CD4-positive, alpha-beta T cell treated with Interleukin-15 for 4 hours (primary cell): ENCODE data around the gene LYRM9.
"Not testable (repeated sequence)": the region's sequence is repeated elsewhere in the genome, so short reads cannot be mapped to it uniquely, and the experiment has no call there.

Source experiments
- DNase-seq: peaks from one replicate; pipeline ENCODE4 v3.0.0-alpha.2; 2020; ENCODE audit warnings: low spot score

Gene LYRM9

GRCh38 chr17:27839571-27840405 lies 53.4 kb downstream of the LYRM9 start:
- not testable (repeated sequence) for DNase-seq

- DNase-seq: not testable (repeated sequence)
Observed at GRCh38 chr17:27838607-27839006, 54.6 kb downstream of the LYRM9 start.

DNA sequence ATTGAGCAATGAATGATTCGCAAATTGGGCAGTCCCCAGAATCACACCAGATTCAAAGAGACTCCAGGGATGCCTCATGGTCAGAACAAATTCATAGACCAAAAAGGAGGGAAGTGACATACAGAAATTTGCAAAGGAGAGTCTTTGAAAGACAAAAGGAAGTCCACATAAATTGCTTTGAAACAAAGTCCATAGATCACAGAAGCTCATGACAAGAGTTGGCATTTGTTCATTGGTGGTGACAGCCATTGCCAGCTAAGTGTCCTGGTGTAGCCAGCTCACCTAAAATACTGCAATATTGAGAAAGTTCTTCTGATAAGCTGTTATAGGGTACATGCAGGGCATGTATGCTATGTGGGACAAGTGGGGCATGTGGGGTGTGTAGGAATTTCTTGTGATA lies 55.4 kb downstream of the LYRM9 start:
- DNase-seq: not testable (repeated sequence)

DNA sequence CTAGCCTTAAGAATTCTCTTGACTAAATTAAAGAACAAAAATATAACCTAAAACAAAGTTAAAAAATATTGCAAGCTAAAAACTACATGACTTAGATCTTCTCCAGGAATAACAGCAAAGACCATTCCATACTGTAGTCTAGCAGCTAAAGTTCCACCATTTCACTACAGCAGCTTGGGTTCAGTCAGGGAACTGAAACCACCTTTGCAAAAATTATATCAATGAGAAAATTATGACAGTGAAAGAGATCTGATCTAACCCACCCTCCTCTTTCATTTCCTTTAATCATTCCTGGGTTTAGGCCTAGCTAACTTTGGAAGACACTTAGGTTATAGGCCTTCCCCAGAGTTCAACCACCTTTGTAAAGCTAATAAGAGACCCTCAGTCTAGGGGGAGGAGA lies 56.5 kb downstream of the LYRM9 start:
- no peak for DNase-seq

DNA sequence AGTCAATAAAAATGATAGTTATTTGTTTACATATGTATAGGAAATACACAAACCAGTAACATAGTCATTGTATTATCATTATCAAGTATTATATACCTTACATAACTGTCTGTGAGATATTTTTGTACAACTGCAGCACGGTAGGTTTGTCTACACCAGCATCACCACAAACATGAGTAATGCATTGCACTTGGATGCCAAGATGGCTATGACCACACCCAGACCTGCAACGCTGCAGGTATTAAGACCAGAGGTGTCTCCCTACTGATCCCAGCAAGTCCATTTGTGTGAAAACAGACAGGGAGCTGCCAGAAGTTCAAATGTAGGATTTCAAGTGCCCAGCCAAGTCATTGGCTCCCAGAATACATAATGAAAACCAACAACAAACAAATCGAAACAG lies 58.6 kb downstream of the LYRM9 start:
- no peak for DNase-seq

- no peak for DNase-seq
Observed at GRCh38 chr17:27832831-27833230, 60.3 kb downstream of the LYRM9 start.

DNA sequence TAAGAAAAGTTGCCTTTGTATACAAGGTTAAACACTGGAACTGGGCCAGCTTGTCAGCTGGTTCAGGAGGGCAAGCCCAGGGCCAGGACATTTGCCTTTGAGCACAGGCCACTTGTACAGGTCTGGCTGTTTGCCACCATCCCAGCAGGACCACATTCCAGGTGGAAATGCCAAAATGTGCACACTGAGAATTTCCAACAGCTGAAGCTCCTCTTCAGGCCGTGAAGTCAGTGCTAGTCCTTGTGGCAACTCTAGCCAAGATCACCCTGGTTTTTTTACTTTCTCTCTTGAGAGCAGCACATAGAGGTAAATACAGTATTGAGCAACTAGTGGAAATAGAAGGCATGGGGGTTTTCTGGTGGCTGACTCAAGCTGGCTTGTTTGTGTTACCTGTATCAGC lies 63.3 kb downstream of the LYRM9 start:
- not testable (repeated sequence) for DNase-seq

DNA sequence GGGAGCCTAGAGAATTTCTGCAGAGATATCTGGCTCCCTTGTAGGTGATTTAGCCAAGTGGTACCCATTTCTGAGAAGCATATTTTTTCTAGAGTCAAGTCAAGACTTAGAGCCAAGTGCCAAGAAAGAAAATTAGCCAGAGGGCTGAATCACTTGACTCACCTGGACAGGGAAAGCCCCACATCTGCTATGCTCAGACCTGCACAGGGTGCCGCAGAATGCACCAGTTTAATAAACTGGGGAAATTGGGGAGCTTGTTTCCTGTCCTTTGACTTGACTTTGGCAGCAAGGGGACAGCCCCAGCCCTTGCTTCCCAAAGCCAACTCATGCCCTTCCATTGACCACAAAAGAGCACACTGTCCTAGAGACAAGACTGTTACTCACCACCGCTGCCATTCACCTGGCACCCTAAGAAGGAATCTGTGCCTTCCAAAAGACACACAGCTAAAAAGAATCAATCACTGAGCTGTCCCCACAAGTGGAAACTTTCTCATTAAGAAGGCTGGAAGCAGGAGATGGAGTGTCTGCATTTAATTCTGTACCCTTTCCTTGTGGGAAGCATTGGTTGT lies 63.9 kb downstream of the LYRM9 start:
- not testable (repeated sequence) for DNase-seq
